LoVo (cell line): ENCODE data around the gene RPL18.
"Not testable (repeated sequence)": the region's sequence is repeated elsewhere in the genome, so short reads cannot be mapped to it uniquely, and the experiment has no call there.

Experiments used
- DNase-seq: peaks from one replicate; pipeline ENCODE4 v3.0.0-alpha.2; 2016; ENCODE audit warnings: low spot score

RPL18 gene

DNA sequence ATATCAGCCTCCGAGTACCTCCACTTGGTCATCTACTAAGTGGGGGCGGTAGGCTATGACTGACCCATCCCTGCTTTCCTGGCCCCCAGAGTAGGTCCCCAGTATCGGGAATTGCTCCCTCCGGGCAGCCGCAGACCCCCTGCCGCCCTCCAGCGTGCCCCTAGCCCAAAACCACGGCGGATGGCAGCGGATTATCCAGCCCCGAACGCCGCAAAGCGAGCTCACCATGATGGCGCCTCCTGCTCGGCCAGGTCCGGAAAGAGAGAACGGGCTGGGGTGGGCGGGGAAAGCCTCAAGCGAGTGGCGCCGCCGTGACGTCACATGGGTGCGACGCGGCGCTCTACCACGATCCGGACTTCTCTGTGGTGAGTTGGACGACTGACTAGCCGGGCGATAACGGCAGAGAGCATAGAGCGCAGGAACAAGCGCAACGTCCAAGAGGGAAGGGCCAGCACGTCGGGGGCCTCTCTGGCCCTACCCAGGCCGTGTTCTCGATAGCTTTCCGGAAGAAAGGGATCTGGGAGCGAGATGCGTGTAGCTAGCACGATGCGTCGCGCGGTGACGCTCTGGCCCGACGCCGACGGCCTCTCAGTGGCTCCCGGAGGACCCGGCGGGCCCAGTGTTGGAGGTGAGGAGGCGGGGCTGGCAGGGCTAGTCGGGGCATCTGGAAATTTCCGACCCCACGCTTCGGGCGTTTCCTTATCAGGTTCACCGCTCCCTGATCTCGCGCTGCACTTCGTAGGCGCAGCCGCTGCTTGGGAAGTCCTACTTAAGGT, at the start of gene RPL18, which contains the start of gene SPHK2:
RPL18 (minus strand) TSS at position 263 of the 776 bp plus-strand sequence; CDS start at position 228, 35 bp downstream.
SPHK2 (plus strand) TSS at position 591 of the 776 bp plus-strand sequence. CDS start 1,009 bp downstream, outside the sequence.
- peak; percentile 99 for DNase-seq

DNA sequence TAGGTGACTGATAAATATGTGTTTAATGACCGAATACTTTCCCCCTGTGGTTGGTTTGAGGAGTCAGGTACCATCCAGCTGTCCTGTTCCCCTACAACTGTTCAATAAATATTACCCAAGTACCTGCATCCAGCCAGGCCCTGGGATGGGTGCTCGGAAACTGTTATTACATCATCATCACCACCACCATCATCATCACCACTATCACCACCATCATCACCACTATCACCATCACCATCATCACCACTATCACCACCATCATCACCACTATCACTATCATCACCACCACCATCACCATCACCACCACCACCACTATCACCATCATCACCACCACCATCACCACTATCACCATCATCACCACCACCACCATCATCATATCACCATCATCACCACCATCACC, 49.8 kb upstream of the RPL18 start:
- no peak for DNase-seq

DNA sequence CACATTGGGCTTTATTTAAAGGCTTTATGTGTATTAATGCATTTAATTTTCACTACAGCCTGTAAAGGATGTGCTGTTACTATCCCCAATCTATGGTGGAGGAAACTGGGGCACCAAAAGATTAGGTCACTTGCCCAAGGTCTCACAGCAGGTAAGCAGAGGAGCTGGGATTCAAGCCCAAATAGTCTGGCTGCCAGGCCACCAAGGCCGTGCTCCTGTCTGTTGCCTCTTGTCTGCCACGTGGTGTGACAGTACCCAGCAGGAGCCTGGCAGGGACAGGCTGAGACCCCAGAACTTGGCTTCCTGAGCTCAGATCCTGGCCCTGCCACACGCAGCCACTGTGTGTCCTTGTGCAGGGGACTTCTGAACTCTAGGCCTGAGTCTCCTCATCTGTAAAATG, 49.4 kb upstream of the RPL18 start:
- DNase-seq, result no peak

DNA sequence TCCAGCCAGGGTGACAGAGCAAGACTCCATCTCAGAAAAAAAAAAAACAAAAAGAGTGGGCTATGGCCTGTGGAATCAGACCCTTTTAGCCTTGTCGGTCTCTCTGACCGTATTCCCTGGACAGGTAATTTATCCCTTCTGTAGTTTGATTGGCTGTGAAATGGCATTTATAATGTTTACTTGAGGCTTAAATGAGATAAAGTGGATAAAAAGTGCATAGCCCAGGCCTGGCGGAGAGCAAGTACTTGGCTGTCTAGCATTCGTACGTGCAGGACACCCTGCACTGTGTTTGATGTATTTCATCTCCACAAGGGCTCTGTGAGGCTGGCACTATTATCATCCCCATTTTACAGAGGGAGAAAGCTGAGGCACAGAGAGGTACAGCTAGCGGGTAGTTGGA, 46.8 kb upstream of the RPL18 start:
- no peak for DNase-seq

DNA sequence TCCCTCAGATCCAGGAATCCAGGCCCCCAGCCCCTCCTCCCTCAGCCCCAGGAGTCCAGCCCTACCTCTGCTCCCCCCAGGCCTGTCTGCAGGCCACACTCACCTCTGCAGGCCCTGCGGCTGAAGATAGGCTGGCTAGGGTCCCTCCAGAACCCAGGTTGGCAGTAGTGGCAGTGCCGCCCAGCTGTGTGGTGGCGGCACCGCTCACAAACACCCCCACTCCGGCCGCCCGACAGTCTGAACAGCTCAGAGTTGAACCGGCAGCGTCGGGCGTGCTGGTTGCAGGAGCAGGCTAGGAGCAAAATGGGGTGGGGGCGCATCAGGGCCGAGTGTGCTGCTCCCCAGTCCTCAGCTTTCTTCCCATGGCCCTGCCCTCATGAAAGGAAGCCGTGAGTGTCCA, 45.5 kb upstream of the RPL18 start:
- DNase-seq, result no peak

DNA sequence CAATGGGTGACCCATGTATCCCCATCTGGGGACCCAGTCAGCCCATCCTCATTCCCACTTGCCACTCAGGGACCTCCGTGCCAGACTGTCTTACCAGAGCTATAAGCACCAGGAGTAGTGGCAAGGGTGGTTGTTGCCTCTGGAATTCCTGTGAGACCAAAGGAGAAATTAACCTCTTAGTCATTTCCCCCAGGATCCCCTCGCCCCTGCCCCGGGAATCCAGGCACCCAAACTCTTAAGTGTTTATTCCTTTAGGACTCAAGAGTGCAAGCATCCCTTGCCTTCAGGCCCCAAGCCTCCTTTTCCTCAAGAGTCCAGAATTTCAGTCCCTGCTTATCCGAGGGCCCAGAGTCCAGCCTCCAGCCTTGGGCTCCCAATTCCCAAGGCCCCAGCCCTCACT, 44.7 kb upstream of the RPL18 start:
- DNase-seq, result no peak

DNA sequence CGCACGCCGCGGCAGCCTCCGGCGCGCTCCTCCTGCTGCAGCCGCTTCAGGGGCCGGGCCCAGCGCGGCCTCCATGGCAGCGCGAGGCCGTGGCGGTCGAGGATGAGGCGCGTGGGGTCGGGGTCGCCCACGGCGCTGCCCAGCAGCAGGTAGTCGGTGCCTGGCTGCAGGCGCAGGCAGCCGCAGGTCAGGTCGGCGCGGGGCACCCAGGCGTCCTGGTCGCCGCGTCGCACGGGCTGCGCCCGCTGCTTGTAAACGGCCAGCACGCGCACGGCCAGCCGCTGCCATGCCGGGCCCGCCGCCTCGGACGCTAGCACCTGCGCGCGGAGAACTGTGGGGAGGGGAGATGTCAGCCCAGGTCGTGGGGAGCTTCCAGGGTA, 42.7 kb upstream of the RPL18 start:
- DNase-seq, result no peak

DNA sequence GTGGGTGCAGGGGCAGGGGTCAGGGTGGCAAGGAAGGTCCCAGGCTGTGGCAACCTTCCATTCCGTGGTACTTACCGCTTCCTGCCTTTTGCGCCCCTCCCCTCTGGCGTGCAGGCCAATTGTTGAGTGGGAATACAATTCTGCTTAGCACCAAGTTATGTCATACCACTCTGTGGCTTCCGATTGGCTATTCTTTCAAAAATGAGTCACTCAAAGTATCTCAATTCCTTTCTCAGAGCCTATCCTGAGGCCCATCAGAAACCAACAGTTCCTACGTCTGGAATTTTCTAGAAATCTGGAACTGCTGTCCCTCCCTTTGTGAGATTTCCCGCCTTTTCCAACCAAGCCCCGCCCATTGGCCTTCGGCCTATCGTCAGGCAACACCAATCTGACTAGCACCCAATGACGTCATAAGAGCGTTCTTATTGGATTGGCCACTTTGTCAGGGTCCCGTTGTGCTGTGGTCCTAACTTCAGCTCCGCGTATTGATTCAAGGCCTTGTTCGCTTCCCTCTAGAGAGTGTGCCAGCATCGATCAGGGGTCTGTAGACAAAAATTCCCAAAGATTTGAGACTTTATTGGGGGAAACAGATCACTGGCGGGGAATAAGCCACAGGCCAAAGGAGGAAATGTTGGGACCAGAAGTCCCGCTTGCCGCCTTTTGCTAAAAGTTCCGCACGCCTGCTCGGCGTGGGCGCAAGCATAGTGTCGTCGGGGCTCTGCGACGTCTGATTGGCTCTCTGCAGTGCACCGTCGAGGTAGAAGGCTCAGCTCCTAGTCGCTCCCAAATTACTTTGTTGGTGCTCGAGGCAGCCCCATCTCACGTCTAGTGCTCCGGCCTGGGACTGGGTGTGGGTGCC, 42.1 kb upstream of the RPL18 start:
- DNase-seq, result peak; percentile 44

DNA sequence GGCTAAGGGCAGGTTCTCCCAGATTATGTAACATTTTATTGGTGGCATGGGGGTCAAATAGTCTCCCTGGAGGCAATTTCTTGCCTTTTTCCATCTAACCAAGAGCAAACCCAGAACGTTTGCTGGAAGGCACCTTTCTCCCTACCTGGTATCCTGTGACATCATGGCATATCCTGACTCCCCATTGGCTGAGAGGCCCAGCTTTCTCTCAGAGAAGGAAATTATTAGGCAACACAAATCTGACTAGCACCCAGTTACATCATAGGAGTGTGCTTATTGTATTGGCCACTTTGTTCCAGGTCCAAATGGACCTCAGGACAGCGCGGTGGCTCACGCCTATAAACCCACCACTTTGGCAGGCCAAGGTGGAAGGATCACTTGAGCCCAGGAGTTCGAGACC, 40.8 kb upstream of the RPL18 start:
- DNase-seq, result no peak

DNA sequence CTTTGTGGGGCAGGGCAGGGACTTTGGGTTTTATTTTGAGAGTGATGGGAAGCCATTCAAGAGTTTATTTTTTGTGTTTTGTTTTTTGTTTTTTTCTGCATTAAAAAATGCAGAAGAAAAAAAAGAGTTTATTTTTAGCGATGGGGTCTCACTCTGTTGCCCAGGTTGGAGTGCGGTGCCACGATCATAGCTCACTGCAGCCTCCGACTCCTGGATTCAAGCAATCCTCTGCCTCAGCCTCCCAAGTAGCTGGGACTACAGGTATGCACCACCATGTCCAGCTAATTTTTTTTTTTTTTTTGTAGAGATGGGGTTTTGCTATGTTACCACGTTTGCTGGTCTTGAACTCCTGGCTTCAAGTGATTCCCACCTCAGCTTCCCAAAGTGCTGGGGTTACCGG, 39.5 kb upstream of the RPL18 start:
- DNase-seq, result no peak

DNA sequence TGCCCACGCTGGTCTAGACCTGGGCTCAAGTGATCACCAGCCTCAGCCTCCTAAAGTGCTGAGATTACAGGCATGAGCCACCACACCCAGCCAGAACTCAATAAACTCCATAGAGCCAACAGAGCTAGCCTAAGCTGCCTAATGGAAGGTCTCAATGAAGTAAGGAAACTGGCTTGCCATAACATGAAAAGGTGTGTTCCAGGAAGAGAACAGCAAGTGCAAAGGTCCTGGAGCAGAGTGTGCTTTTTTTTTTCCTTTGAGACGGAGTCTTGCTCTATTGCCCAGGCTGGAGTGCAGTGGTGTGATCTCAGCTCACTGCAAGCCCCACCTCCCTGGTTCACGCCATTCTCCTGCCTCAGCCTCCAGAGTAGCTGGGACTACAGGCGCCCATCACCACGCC, 38.9 kb upstream of the RPL18 start:
- not testable (repeated sequence) for DNase-seq

DNA sequence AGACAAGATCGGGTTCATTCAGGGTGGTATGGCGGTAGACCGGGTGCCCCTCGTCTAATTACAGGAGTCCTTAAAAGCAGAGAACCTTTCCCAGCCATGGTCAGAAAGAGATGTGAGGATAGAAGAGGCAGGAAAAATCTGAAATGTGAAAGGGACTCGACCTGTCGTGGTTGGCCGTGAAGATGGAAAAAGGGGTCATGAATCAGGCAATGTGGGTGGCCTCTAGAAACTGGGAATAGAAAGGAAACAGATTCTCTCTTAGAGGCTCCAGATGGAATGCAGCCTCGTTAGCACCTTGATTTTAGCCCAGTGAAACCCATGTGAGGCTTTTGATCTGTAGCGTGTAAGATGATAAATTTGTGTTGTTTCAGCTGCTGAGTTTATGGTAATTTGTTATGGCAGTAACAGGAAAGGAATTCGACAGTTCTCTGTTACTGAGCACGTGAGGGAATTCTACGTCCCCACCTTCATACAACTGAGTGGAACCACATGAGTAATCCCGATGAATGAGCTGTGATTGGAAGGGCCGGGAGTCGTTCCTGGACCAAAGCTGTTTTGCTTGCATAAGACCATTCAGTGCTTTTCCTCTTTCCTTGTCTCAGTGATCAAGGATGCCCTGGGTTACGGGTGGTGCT, 38.0 kb upstream of the RPL18 start:
- DNase-seq, result peak; percentile 23

DNA sequence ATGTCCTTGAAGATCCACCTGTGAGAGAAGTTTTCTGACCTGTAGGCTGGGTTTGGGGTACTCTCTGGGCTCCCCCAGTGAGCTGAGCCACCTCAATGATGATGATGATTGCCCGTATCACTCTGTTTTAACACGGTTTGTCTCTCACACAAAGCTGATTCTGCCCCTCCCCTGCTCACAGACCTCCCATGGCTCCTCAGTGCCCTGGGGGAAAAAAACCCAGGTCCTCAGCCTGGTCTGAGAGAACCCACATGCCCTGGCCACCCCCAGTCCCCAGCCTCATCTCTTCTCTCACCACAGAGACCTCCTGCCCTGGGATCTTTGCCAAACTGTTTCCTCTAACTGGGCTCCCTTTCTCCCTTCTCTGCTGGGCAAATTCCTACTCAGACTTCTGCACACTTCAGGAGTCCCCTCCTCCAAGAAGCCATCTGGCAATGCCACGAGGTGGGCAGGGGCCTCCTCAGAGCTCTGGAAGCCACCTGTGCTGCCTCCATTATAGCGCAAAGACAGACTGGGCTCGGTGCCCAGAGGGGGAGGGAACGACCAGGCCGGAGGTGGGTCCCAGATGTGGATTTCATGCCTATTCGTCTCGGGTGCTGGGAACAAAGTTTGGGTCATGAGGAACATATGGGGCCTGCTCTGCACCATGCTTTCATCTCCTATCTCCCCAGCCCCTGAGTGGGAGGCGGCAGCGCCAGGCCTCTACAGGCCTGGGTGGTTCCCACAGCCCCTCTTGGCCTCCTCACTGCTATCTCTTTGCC, 35.5 kb upstream of the RPL18 start:
- DNase-seq, result no peak

DNA sequence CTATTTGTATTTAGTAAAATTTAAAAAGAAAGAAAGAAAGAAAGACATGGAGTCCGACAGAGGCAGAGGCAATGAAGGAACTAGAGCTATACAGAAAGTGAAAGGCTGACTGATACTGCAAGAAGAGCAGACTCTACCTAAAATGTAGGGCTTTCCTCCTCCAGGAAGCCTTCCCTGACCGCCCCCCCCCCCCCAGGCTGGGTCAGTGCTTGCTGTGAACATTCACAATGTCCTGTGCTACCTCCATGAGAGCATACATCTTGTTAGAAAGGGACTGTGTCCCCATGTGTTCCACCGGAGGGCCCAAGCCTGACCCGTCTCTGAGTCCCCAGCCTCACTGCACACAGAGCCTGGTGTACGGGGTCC, 32.7 kb upstream of the RPL18 start:
- DNase-seq, result no peak

DNA sequence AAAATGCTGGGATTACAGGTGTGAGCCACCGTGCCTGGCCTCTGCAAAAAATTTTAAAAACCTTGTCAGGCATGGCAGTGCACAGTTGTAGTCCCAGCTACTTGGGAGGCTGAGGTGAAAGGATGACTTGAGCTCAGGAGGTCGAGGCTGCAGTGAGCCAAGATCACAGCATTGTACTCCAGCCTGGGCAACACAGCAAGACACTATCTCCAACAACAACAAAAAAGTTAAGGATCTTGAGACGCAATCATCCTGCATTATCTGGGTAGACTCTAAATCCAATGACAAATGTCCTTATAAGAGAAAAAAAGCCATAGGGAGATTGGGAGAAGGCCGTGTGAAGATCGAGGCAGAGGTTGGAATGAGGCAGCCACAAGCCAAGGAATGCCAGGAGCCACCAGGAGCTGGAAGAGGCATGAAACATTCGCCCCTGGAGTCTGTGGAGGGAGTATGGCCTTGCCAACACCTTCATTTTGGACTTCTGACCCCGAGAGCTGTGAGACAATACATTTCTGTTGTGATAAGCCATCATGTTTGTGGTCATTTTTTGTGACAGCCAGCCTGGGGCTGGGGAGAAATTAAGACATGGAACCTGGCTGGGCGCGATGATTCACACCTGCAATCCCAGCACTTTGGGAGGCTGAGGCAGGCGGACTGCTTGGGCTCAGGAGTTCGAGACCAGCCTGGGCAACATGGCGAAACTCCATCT, 32.1 kb upstream of the RPL18 start:
- no peak for DNase-seq

DNA sequence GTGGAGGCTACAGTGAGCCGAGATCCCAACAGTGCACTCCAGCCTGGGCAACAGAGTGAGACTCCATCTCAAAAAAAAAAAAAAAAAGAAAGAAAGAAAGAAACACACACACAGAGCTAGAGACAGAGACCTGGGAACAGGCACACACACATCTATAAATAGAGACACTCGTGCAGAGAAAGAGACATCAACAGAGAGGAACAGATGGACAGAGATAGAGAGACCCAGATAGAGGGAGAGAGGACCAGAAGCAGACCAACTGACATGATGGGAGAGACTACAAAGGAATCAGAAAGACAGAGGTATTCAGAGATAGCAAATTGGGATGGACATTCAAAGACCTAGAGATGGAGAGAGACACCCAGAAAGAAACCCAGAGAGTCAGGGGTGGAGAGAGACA, 29.2 kb upstream of the RPL18 start:
- no peak for DNase-seq

DNA sequence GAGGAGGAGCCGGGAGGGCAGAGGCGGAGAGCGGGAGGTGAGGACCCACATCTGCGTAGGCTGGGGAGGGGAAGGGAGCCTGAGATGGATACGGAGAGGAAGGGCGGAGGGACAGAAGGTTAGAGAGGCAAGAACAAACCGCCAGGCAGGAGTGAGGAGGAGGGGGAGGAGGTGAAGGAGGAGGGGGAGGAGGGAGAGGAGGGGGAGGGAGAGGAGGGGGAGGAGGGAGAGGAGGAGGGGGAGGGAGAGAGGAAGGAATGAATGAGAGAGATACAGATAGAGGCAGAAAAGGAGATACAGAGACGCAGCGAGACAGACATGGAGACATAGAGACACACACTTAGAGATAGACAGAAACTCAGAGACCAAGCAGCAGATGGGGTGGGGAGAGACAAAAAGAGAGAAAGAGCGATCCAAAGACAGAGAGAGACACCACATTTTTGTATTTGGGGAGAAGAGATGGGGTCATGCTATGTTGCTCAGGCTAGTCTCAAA, 27.8 kb upstream of the RPL18 start:
- no peak for DNase-seq

DNA sequence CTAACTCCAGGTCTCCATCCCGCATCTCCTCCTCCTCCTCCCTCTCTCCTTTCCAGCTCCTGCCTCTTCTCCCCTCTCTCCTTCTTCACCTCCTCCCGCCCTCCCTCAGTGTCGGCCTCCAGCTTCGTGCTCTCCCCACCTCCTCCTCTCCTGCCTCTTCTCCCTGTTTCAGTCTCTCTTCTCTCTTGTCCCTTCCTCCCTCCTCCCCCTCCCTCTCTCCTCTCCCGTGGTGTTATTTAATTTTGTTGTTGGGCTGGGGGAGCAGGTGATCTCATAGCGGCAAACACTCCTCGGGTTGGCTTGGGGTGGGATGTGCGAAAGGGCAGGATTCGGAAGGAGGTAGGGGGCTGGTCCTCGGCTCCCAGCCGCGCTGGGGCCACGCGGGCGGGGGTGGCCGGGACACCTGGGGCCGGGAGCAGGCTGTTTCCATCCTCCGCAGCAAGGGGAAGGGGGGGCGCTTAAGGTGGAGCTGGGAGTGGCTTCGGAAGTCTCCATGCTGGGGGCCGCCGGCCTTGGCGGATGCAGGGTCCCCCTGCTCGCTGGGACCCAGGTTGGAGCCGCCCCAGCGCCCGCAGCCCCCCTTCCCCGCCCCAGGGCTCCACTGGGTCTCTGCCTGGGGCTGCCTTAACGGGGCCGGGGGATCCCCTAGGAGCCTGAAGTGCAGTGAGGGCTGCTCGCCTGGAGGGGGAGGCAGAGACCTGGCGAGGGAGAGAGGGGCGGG, 27.2 kb upstream of the RPL18 start, which contains the start of gene CA11:
CA11 (minus strand) TSS at position 187 of the 721 bp plus-strand sequence. CDS start 555 bp downstream, outside the sequence.
- peak; percentile 84 for DNase-seq

DNA sequence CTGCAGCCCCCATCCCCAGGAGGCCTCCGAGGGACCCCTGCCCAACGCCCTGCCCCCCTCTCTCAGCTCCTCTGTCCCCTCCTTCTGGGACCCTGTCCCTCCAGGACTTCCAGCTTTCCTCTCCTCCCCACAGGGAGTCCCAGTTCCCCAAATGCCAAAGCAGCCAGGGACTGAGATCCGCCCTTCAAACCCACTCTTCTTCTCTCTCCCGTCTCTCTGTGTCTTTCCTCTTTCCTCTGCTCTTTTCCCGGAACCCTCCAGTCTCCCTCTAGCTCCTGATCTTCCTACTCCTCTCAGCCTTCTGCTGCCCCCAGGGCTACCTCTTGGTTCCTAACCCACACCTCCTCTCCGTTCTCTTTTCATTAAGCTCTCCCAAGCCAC, 26.6 kb upstream of the RPL18 start:
- no peak for DNase-seq

DNA sequence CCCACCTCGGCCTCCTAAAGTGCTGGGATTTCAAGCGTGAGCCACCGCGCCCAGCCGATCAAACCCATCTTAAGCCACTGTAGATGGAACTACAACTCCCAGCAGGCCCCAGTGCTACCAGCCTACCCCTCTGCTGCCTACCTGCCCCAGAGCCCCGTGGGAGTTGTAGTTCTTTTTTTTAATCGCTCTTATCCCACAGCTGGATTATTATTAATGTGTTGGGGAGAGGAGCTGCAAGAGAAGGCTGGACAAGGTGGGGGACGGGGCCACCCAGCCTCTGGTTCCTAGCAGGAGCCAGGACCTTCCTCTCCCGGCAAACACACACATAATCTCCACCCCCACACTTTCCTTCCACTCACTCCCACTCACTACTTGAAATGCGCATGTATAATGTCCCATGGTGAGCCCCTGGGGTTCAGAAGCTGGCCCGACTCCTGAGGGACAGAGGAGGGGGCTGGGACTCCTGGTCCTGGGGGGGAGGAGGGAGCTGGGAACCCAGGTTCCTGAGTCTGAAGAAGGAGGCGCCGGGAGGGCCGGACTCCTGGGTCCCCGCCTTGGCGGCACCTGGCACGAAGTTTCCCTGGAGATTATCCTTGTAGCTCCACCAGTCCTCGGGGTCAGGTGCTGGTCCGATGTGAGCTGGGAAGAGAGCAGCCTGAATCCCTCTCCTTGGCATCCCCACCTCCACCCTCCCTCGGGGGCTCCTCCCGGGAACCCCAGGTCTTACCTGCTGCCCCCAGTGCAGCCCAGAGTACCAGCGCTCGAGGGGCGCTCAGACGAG, 26.1 kb upstream of the RPL18 start:
- DNase-seq, result peak; percentile 37
